Fibroblast of mammary gland (primary cell): ENCODE results near the gene MTURN.

Experiments
- DNase-seq: peaks from one replicate; pipeline ENCODE4 v3.0.0-alpha.2; 2010; ENCODE audit warnings: low read depth
- H3K4me3 ChIP-seq: 2 replicates; pipeline ENCODE4 v1.5.1; 2011; ENCODE audit warnings: low read depth, mild to moderate bottlenecking, low read length, moderate library complexity; ENCODE audit not compliant: control insufficient read depth
- TF ChIP-seq, protein P1 (sequence below): conservative IDR thresholded peaks from 2 replicates; pipeline ENCODE4 v1.5.1; 2011; ENCODE audit warnings: low read depth, low read length, inconsistent platforms; ENCODE audit not compliant: control insufficient read depth, insufficient read depth

MTURN gene

GRCh38 chr7:30134611-30135300, at the start of gene MTURN:
Gene MTURN, plus strand, starts transcription at chr7:30134986. Its CDS starts 151 bp downstream, at chr7:30135137.
- TF ChIP-seq, protein P1, sequence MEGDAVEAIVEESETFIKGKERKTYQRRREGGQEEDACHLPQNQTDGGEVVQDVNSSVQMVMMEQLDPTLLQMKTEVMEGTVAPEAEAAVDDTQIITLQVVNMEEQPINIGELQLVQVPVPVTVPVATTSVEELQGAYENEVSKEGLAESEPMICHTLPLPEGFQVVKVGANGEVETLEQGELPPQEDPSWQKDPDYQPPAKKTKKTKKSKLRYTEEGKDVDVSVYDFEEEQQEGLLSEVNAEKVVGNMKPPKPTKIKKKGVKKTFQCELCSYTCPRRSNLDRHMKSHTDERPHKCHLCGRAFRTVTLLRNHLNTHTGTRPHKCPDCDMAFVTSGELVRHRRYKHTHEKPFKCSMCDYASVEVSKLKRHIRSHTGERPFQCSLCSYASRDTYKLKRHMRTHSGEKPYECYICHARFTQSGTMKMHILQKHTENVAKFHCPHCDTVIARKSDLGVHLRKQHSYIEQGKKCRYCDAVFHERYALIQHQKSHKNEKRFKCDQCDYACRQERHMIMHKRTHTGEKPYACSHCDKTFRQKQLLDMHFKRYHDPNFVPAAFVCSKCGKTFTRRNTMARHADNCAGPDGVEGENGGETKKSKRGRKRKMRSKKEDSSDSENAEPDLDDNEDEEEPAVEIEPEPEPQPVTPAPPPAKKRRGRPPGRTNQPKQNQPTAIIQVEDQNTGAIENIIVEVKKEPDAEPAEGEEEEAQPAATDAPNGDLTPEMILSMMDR = no peak
- H3K4me3 ChIP-seq = peak within 1 kb of the TSS; percentile 86
- DNase-seq = peak; percentile 79

DNA sequence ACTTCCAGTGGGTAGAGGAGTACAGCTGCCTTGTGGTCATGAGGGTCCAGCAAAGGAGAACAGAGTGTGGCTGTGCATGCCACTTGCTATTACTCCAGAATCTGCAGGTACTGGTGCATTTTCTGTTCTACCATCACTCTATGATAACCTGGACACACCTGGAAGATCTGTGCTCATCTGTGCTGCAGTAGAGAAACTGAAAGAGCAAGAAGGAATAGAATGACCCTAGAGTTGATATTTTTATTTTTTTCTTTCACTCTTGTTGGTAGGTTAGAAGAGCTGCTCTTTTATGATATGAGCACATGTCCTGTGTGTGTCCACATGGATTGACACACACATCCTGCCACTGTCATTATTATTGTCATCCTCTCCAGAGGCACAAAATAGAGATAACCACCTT, 48.3 kb upstream of the MTURN start:
- no peak overlapping the region for H3K4me3 ChIP-seq
- no peak for DNase-seq
- TF ChIP-seq, protein P1 = no peak

DNA sequence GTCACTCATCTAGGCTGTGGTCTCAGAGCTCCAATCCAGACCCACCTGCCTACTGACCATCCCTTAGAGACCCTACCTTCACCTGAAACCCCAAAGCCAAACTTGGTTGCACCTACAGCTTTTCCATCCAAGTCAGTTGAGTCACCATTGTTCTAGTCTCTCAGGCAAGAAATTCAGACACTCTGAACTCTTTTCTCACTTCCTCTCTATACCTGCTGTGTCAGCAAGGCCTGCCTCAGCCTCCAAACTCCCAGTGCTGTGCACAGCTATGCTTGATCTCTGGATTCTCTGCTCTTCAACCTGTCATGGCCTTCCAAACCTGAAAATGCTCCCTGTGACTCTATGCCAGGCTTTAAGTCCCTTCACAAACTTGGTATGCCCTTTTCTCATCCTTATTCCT, 47.4 kb upstream of the MTURN start:
- TF ChIP-seq, protein P1 = no peak
- DNase-seq = no peak

GRCh38 chr7:30088362-30088761, 46.4 kb upstream of the MTURN start:
- TF ChIP-seq, protein P1 = no peak
- no peak for DNase-seq
- no peak overlapping the region for H3K4me3 ChIP-seq

More for the DNA sequence above, 47.4 kb upstream of the MTURN start:
- H3K4me3 ChIP-seq = no peak overlapping the region

- TF ChIP-seq, protein P1 = no peak
- peak; percentile 8 for DNase-seq
- no peak overlapping the region for H3K4me3 ChIP-seq
Observed at GRCh38 chr7:30090111-30090510, 44.7 kb upstream of the MTURN start.

- no peak overlapping the region for H3K4me3 ChIP-seq
Observed at GRCh38 chr7:30091491-30091912, 43.3 kb upstream of the MTURN start.

More at GRCh38 chr7:30091491-30091912, 43.3 kb upstream of the MTURN start:
- DNase-seq = peak; percentile 91
- TF ChIP-seq, protein P1 = no peak
